Upper lobe of right lung (tissue), 1 donor: ENCODE measurements around the gene C1orf115. TPM values are rescaled to one million over a fixed set of nuclear protein-coding genes. Genes with fewer than 3 reads are reported as not detected.
"Not testable (repeated sequence)": the region's sequence is repeated elsewhere in the genome, so short reads cannot be mapped to it uniquely, and the experiment has no call there.

Experiments used
- ATAC-seq: fragments of 200-7000 bp; cut with Tn5 transposase; one replicate; pipeline ENCODE4 v1.9.1; 2020; ENCODE audit warnings: mild to moderate bottlenecking, moderate library complexity
- DNase-seq: peaks from one replicate; pipeline ENCODE4 v3.0.0-alpha.2; 2020
- H3K27ac ChIP-seq: fragments of 200-600 bp; one replicate; pipeline ENCODE4 v1.8.0; 2022
- H3K27me3 ChIP-seq: fragments of 200-600 bp; one replicate; pipeline ENCODE4 v1.8.0; 2022; ENCODE audit warnings: mild to moderate bottlenecking
- H3K36me3 ChIP-seq: fragments of 200-600 bp; one replicate; pipeline ENCODE4 v1.8.0; 2022
- H3K4me1 ChIP-seq: fragments of 200-600 bp; one replicate; pipeline ENCODE4 v1.8.0; 2022
- H3K4me3 ChIP-seq: fragments of 200-600 bp; one replicate; pipeline ENCODE4 v1.8.0; 2022; ENCODE audit warnings: mild to moderate bottlenecking
- H3K9me3 ChIP-seq: fragments of 200-600 bp; one replicate; pipeline ENCODE4 v1.8.0; 2022
- CTCF ChIP-seq: fragments of 200-600 bp; IDR thresholded peaks from one replicate; pipeline ENCODE4 v1.8.0; 2022; ENCODE audit warnings: antibody characterized with exemption
- intact Hi-C: fragments of 100-400 bp; cut with DNase I; formaldehyde crosslinking; loops from one replicate; pipeline ENCODE4 v1.11.0; 2022
- total RNA-seq: library from RNA; stranded (reverse); fragmentation: NEBNext Ultra II Directional; extraction: Animal tissue kit (Norgen Biotek cat#: 25700); gene quantifications from one replicate; pipeline ENCODE4 v1.2.1, GENCODE V29; 2021
- donor health status: DM: no; HTN: yes; CAD: no; lungs with severe emphysema.

The C1orf115 gene
- total RNA-seq, 1 donor from 2014 or later: 35.3 TPM

GRCh38 chr1:220730486-220730885 lies 40.3 kb downstream of the C1orf115 start:
- intact Hi-C loops: no loop called here
- H3K27me3 ChIP-seq: no peaks in the 10 kb centered on the region
- peaks cover 14% of the 10 kb centered on the region for H3K4me1 ChIP-seq
- H3K9me3 ChIP-seq: no peaks in the 10 kb centered on the region
- DNase-seq (no peak), ATAC-seq (no peak)
- H3K4me3 ChIP-seq: no peak overlapping the region
- H3K36me3 ChIP-seq: no peaks in the 10 kb centered on the region
- no peak overlapping the region for H3K27ac ChIP-seq
- no peak for TF ChIP-seq CTCF

GRCh38 chr1:220732137-220732536 lies 42.0 kb downstream of the C1orf115 start:
- peak overlapping the region; percentile 81 for H3K27ac ChIP-seq
- no peak overlapping the region for H3K4me3 ChIP-seq
- H3K36me3 ChIP-seq: no peaks in the 10 kb centered on the region
- H3K4me1 ChIP-seq: peaks cover 14% of the 10 kb centered on the region
- no peaks in the 10 kb centered on the region for H3K27me3 ChIP-seq
- intact Hi-C loops: no loop called here
- H3K9me3 ChIP-seq: no peaks in the 10 kb centered on the region
- TF ChIP-seq CTCF: no peak
- ATAC-seq (no peak), DNase-seq (no peak)

GRCh38 chr1:220732621-220733020 lies 42.5 kb downstream of the C1orf115 start:
- no peaks in the 10 kb centered on the region for H3K9me3 ChIP-seq
- H3K27ac ChIP-seq: peak overlapping the region; percentile 81
- DNase-seq: no peak
- H3K27me3 ChIP-seq: no peaks in the 10 kb centered on the region
- ATAC-seq: peak; percentile 62
- H3K4me1 ChIP-seq: peaks cover 14% of the 10 kb centered on the region
- no peak for TF ChIP-seq CTCF
- peak overlapping the region; percentile 37 for H3K4me3 ChIP-seq
- intact Hi-C loops: no loop called here
- no peaks in the 10 kb centered on the region for H3K36me3 ChIP-seq

GRCh38 chr1:220733086-220733601 lies 43.0 kb downstream of the C1orf115 start:
- TF ChIP-seq CTCF: peak; percentile 81
- peak overlapping the region; percentile 81 for H3K27ac ChIP-seq

GRCh38 chr1:220734571-220735326 lies 44.6 kb downstream of the C1orf115 start:
- ATAC-seq (peak; percentile 79), DNase-seq (no peak)
- Histone ChIP-seq H3K27me3 (no peaks in the 10 kb centered on the region), H3K4me1 (peaks cover 14% of the 10 kb centered on the region), H3K9me3 (no peaks in the 10 kb centered on the region), H3K36me3 (no peaks in the 10 kb centered on the region), H3K4me3 (no peak overlapping the region), H3K27ac (peak overlapping the region; percentile 47)
- no peak for TF ChIP-seq CTCF
- intact Hi-C loops: no loop called here

More at GRCh38 chr1:220733086-220733601, 43.0 kb downstream of the C1orf115 start:
- intact Hi-C loops: no loop called here
- peak overlapping the region; percentile 37 for H3K4me3 ChIP-seq
- DNase-seq (peak; percentile 84), ATAC-seq (peak; percentile 97)
- no peaks in the 10 kb centered on the region for H3K27me3 ChIP-seq
- H3K36me3 ChIP-seq: no peaks in the 10 kb centered on the region
- H3K9me3 ChIP-seq: no peaks in the 10 kb centered on the region
- peaks cover 14% of the 10 kb centered on the region for H3K4me1 ChIP-seq

- H3K36me3 ChIP-seq, H3K27ac ChIP-seq, H3K4me3 ChIP-seq, H3K27me3 ChIP-seq, DNase-seq, H3K9me3 ChIP-seq, intact Hi-C loops, ATAC-seq: not testable (repeated sequence)
- H3K4me1 ChIP-seq: peaks cover 14% of the 10 kb centered on the region
These were observed 46.1 kb downstream of the C1orf115 start for GRCh38 chr1:220736283-220736682.
